ENCODE data around the gene STK32B.

DNA sequence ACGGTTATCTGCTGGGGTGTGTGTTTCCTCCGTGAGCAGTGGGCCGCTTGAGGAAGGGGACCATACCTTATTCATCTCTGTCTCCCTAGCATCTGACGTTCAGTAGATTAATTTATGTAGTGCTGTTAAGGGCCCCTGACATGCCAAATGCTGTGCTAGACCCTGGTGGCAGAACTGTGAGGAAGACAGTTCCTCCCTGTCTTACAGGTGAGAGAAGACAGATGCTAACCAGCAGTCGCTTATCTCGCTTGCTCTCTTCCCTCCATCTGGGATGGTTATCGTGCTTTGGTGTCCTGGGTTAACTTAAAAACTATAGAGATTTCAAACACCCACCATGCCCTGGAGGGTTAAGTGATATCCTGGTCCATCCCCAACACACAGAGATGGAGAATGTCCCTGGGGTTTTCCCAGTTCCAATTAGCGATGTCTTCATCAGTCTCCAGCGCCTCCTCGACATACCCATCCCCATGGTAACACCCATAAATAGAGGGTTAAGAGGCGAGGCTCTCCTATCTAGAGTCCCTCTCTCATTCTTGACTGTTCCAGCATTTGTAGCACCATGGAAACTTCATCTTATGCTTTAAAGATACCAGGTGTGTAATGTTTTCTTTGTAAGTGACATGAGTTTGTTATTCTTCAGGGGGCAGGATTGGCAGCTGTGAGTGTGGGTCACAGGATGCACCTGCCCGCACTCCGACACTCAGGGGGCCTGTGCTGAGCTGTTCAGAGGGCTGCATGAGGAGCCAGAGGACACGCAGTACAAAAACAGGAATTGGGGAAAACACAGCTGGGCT is 135.2 kb downstream of the STK32B start:
- TF ChIP-seq, protein P1, sequence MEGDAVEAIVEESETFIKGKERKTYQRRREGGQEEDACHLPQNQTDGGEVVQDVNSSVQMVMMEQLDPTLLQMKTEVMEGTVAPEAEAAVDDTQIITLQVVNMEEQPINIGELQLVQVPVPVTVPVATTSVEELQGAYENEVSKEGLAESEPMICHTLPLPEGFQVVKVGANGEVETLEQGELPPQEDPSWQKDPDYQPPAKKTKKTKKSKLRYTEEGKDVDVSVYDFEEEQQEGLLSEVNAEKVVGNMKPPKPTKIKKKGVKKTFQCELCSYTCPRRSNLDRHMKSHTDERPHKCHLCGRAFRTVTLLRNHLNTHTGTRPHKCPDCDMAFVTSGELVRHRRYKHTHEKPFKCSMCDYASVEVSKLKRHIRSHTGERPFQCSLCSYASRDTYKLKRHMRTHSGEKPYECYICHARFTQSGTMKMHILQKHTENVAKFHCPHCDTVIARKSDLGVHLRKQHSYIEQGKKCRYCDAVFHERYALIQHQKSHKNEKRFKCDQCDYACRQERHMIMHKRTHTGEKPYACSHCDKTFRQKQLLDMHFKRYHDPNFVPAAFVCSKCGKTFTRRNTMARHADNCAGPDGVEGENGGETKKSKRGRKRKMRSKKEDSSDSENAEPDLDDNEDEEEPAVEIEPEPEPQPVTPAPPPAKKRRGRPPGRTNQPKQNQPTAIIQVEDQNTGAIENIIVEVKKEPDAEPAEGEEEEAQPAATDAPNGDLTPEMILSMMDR (IDR thresholded peaks at IDR 0.05 in 4 of 5, conservative IDR thresholded peaks at IDR 0.05 in 1 of 5): no peak
- TF ChIP-seq POLR2A (IDR thresholded peaks at IDR 0.05): no peak

All from gastrocnemius medialis (tissue), 4 donors.